ENCODE measurements around the gene CSN3. TPM values are rescaled to one million over a fixed set of nuclear protein-coding genes. Genes with fewer than 3 reads are reported as not detected.
"Not testable (repeated sequence)": the region's sequence is repeated elsewhere in the genome, so short reads cannot be mapped to it uniquely, and the experiment has no call there.

The CSN3 gene
- total RNA-seq (2013; cell fraction: nucleolus; rRNA removed), result not detected in 2 replicates
- total RNA-seq (2014; rRNA removed), result not detected in 2 replicates
- total RNA-seq (2014; rRNA removed; fragmentation: Illumina TruSeq; extraction: Trizol), result not detected in 2 replicates
- not detected in 2 replicates for total RNA-seq (2021)
- not detected for polyA plus RNA-seq (2011; ENCODE audit: low read depth)
- polyA plus RNA-seq (2011; rRNA removed), result not detected in 2 replicates
- not detected in 2 replicates for polyA plus RNA-seq (2011; cell fraction: cytosol; rRNA removed)
- not detected in 2 replicates for polyA plus RNA-seq (2011; cell fraction: nucleus; rRNA removed)
- not detected in 2 replicates for polyA plus RNA-seq (2012)
- polyA plus RNA-seq (2014; fragmentation: Illumina TruSeq; extraction: Trizol), result not detected in 2 replicates
- polyA plus RNA-seq (2014; fragmentation: Nextera tagmentation; extraction: Ambion mirVana), result not detected
- not detected in 2 replicates for polyA plus RNA-seq (2014; rRNA removed)
- polyA plus RNA-seq (2016; fragmentation: Nextera tagmentation; extraction: Ambion mirVana), result not detected
- polyA minus RNA-seq (2011; rRNA and poly(A)+ RNA removed), result not detected in 2 replicates
- polyA minus RNA-seq (2011; cell fraction: cytosol; rRNA and poly(A)+ RNA removed), result not detected in 2 replicates
- polyA minus RNA-seq (2011; cell fraction: nucleus; rRNA and poly(A)+ RNA removed), result not detected in 2 replicates
- not detected for Bru-seq, nascent RNA
- not detected for BruChase-seq, experiment 1, labeled RNA remaining after a 6-hour chase
- BruChase-seq, experiment 2, labeled RNA remaining after a 2-hour chase, result not detected
- long read RNA-seq, experiment 1, result 0 reads
- long read RNA-seq, experiment 2, result 0 reads

- H3K4me2 ChIP-seq (ENCODE audit: control insufficient read depth, insufficient read depth); RAD21 ChIA-PET (ENCODE audit: unreplicated experiment); in situ Hi-C loops (cut with MboI); FAIRE-seq; H3K4me3 ChIP-seq; DNase-seq (ENCODE audit: low read depth, low spot score); H2AFZ ChIP-seq (ENCODE audit: control insufficient read depth, low read depth, low read length); H3K4me1 ChIP-seq (ENCODE audit: control insufficient read depth, insufficient read depth, low read length); H4K20me1 ChIP-seq (ENCODE audit: control insufficient read depth, insufficient read depth); CTCF ChIA-PET; H3K9ac ChIP-seq (ENCODE audit: control insufficient read depth, insufficient read depth, low read length); H3K27ac ChIP-seq (ENCODE audit: control insufficient read depth, insufficient read depth); H3K27me3 ChIP-seq (replicated peaks in 1 of 2; ENCODE audit: control insufficient read depth in 2 of 2, insufficient read depth in 2 of 2, low read length in 1 of 2); H3K36me3 ChIP-seq (ENCODE audit: control insufficient read depth in 2 of 2, insufficient read depth in 2 of 2, low read length in 1 of 2); ATAC-seq; H3K9me3 ChIP-seq (replicated peaks; ENCODE audit: control insufficient read depth, insufficient read depth, low read length); POLR2A ChIA-PET; BruUV-seq (replicated peaks); intact Hi-C loops (cut with micrococcal nuclease; ENCODE audit: unreplicated experiment); H3K79me2 ChIP-seq (ENCODE audit: control insufficient read depth, insufficient read depth, low read length): not testable (repeated sequence)
- SMC1A ChIA-PET (ENCODE audit: uncharacterized antibody, unreplicated experiment), result interaction anchor here (1.6 kb wide), 1 partner anchor 264 kb away, joined by 3 read pairs; no protein-coding TSS in a partner anchor
- 2% methylated on average over 3 of the region's 3 CpGs for WGBS (ENCODE audit: insufficient coverage, insufficient replicate concordance, low lambda C conversion rate, missing lambda C conversion rate)
Observed at GRCh38 chr4:70242297-70242696, at the start of gene CSN3. Gene CSN3 (plus strand): TSS chr4:70242597. CDS start chr4:70244820, 2,223 bp downstream.

- 43% methylated on average over 2 of the region's 2 CpGs for WGBS (ENCODE audit: insufficient coverage, insufficient replicate concordance, low lambda C conversion rate, missing lambda C conversion rate)
- no peak overlapping the region for H3K9ac ChIP-seq (ENCODE audit: control insufficient read depth, insufficient read depth, low read length)
- ATAC-seq, result no peak
- no peak overlapping the region for H3K4me3 ChIP-seq
- H3K79me2 ChIP-seq (ENCODE audit: control insufficient read depth, insufficient read depth, low read length), result no peaks in the 10 kb centered on the region
- no peaks in the 10 kb centered on the region for H3K4me1 ChIP-seq (ENCODE audit: control insufficient read depth, insufficient read depth, low read length)
- in situ Hi-C loops (cut with MboI) (no loop called here), intact Hi-C loops (cut with micrococcal nuclease; ENCODE audit: unreplicated experiment) (no loop called here)
- H3K27ac ChIP-seq (ENCODE audit: control insufficient read depth, insufficient read depth), result no peak overlapping the region
- BruUV-seq (replicated peaks), result no TSS peak
- FAIRE-seq, result no peak
- no peak overlapping the region for H2AFZ ChIP-seq (ENCODE audit: control insufficient read depth, low read depth, low read length)
- SMC1A ChIA-PET (ENCODE audit: uncharacterized antibody, unreplicated experiment), result interaction anchor here (1.0 kb wide), 1 partner anchor 502 kb away, joined by 3 read pairs; no protein-coding TSS in a partner anchor
- CTCF ChIA-PET, result interaction anchor here (1.8 kb wide), 1 partner anchor 9 kb away, joined by 9 read pairs; no protein-coding TSS in a partner anchor
- no peaks in the 10 kb centered on the region for H4K20me1 ChIP-seq (ENCODE audit: control insufficient read depth, insufficient read depth)
- no peaks in the 10 kb centered on the region for H3K36me3 ChIP-seq (ENCODE audit: control insufficient read depth in 2 of 2, insufficient read depth in 2 of 2, low read length in 1 of 2)
- H3K9me3 ChIP-seq (replicated peaks; ENCODE audit: control insufficient read depth, insufficient read depth, low read length), result no peaks in the 10 kb centered on the region
- RAD21 ChIA-PET (ENCODE audit: unreplicated experiment), result no interaction called here
- no peak for DNase-seq (ENCODE audit: low read depth, low spot score)
- H3K27me3 ChIP-seq (replicated peaks in 1 of 2; ENCODE audit: control insufficient read depth in 2 of 2, insufficient read depth in 2 of 2, low read length in 1 of 2), result no peaks in the 10 kb centered on the region
- no peak overlapping the region for H3K4me2 ChIP-seq (ENCODE audit: control insufficient read depth, insufficient read depth)
- POLR2A ChIA-PET, result no interaction called here
- TF ChIP-seq BCLAF1 (IDR thresholded peaks at IDR 0.05) (no peak), IKZF1 (conservative IDR thresholded peaks at IDR 0.05) (no peak), NKRF (conservative IDR thresholded peaks at IDR 0.05) (no peak), STAT3 (IDR thresholded peaks at IDR 0.05; ENCODE audit: low read depth, low read length) (no peak), RBBP5 (conservative IDR thresholded peaks at IDR 0.05) (no peak), HDAC6 (IDR thresholded peaks at IDR 0.05; ENCODE audit: unreplicated experiment) (no peak), CEBPB (IDR thresholded peaks at IDR 0.05; ENCODE audit: borderline replicate concordance in 1 of 2, low read depth in 2 of 2, low read length in 2 of 2) (no peak), BHLHE40 (IDR thresholded peaks at IDR 0.05; ENCODE audit: borderline replicate concordance in 1 of 2, low read depth in 2 of 2, low read length in 1 of 2) (no peak), GATAD2B (conservative IDR thresholded peaks at IDR 0.05; ENCODE audit: low read depth) (no peak), BACH1 (IDR thresholded peaks at IDR 0.05; ENCODE audit: borderline replicate concordance) (no peak)
Observed at GRCh38 chr4:70192895-70193294, 49.5 kb upstream of the CSN3 start.

Measured in GM12878 (cell line).